ENCODE data around the gene CHI3L1. TPM values are rescaled to one million over a fixed set of nuclear protein-coding genes. Genes with fewer than 3 reads are reported as not detected.

CHI3L1 gene
- total RNA-seq, 4 donors from 2014 or later, result 6.2 to 28.2 (median 21.2) TPM; not detected in 1

DNA sequence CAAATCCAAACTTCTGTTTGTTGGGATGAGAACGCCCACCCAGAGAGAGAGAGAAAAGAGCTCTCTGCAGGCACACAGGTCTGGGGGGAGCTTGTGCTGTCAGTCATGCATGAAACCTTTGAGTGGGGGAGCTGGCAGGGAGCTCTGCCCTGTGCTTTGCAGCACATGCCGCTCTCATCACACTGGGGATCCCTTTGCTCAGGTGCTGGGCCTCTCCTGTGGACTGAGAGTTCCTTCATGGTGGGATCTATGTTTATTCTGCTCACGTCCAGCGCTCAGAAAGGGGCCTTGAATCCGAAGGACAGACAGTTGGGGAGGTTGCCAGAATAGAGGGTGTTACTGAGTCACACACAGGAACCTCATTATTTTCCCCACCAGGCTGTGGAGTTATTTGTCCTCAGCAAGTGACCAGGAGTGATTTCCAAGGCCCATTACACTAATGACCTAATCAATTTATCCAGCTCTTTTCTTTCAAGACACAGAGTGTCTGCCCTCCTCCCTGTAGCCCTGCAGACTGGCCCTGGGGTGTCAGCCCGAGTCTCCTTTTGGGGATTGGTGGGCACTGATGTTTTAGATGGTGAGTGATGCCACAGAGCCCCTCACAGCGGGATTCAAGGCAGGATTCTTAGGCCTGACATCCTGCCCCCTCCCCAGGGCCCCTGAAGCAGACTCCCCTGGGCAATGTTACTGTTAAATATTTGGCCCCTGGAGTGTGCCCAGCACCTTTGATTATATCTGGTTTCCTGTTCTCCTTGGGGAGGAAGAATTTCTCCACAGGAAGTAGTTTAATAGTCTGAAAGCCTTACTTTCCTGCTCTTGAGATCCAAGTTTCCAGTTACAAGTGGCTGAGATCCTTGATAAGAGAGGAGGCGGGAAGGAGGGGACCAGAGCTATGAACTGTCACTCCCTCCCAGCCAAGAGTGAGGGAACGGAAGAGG is 33.2 kb downstream of the CHI3L1 start:
- DNase-seq, result no peak
- no peaks in the 10 kb centered on the region for H3K36me3 ChIP-seq
- TF ChIP-seq, protein P1, sequence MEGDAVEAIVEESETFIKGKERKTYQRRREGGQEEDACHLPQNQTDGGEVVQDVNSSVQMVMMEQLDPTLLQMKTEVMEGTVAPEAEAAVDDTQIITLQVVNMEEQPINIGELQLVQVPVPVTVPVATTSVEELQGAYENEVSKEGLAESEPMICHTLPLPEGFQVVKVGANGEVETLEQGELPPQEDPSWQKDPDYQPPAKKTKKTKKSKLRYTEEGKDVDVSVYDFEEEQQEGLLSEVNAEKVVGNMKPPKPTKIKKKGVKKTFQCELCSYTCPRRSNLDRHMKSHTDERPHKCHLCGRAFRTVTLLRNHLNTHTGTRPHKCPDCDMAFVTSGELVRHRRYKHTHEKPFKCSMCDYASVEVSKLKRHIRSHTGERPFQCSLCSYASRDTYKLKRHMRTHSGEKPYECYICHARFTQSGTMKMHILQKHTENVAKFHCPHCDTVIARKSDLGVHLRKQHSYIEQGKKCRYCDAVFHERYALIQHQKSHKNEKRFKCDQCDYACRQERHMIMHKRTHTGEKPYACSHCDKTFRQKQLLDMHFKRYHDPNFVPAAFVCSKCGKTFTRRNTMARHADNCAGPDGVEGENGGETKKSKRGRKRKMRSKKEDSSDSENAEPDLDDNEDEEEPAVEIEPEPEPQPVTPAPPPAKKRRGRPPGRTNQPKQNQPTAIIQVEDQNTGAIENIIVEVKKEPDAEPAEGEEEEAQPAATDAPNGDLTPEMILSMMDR (IDR thresholded peaks at IDR 0.05), result no peak
- no peak for TF ChIP-seq POLR2A (IDR thresholded peaks at IDR 0.05)
- H3K9me3 ChIP-seq, result no peaks in the 10 kb centered on the region
- H3K4me1 ChIP-seq, result no peaks in the 10 kb centered on the region
- no peak overlapping the region for H3K27ac ChIP-seq
- no peak overlapping the region for H3K4me3 ChIP-seq
- intact Hi-C loops (cut with DNase I; ENCODE audit: low total_unique reads), result no loop called here
- H3K27me3 ChIP-seq, result no peaks in the 10 kb centered on the region

DNA sequence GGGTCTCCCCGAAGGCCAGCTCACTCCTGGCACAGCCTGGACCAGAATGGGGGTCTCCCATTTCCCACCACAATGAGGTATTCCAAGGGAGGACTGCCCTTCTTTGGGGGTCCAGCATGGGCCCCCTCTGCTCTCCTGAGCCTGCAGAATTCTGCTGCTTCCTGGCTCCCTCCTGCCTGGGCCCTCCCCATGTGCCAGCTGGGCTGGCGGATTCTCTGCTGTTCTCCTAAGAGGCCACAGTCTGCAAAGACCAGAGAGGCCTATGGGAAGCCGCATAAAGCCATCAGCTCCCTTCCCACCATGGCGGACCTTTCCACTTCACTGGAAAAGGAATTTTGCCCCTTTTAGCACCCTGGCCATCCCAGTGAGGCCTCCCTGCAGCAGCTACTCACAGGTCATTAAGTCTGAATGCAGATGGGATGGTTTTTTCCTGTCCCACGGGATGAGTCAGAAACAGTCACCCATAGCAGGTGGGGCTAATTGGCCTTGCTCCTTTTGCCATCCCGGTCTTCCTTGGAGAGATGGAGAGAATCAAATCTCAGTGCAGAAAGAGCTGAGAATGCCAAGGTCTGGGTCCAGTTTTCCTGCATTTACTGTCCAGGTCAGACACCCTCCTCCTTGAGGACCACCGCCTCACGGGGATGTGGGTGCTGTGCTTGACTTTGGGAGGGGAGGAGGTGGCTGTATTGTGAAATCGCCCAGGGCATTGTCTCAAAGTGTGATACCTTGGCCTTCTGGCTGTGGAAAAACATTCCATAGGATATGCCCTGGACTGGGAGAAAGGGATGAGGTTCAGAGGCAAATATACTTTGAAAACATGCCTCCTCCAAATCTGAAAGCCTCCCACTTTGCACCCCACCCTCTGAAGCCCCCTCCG is 34.1 kb downstream of the CHI3L1 start:
- H3K9me3 ChIP-seq, result no peaks in the 10 kb centered on the region
- intact Hi-C loops (cut with DNase I; ENCODE audit: low total_unique reads), result no loop called here
- TF ChIP-seq POLR2A (IDR thresholded peaks at IDR 0.05), result no peak
- TF ChIP-seq, protein P1 (IDR thresholded peaks at IDR 0.05), result no peak
- no peak overlapping the region for H3K4me3 ChIP-seq
- no peaks in the 10 kb centered on the region for H3K4me1 ChIP-seq
- H3K36me3 ChIP-seq, result no peaks in the 10 kb centered on the region
- H3K27me3 ChIP-seq, result no peaks in the 10 kb centered on the region
- DNase-seq, result no peak
- H3K27ac ChIP-seq, result no peak overlapping the region

DNA sequence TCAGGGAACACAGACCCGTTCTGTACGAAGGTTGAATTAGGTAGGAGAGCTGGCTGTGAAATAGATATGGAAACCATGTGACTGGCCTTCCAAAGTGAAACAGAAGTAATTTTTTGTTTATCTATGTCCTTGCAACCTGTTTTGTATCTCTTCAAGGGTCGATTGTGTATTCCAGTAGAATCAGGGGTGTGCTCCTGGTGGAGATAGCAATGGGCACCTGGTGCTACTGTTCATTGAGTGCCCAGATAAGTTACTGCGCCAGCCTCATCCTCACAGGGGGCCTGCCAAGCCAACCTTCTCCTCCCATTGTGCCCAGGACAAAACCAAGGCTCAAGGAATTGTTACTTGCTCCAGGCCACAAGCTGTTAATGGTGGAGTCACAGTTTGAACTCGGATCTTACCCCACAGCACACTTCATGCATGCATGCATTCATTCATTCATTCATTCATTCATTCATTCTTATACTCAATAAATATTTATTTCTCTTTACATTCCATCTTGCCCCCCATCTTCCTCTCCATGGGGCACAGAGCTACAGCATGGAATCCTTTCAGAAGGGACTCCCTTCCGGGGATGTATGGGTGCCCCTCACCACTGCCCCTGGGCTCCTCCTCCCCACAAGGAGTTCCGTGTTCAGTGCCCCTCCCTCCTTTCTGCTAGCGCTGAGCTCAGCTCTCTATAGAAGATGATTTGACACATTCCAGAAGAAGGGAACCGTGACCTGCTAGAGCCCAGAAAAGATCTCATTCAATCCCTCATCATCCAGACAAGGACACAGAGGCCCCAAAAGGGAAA is 34.9 kb downstream of the CHI3L1 start:
- no peaks in the 10 kb centered on the region for H3K36me3 ChIP-seq
- no peaks in the 10 kb centered on the region for H3K27me3 ChIP-seq
- intact Hi-C loops (cut with DNase I; ENCODE audit: low total_unique reads), result no loop called here
- no peak overlapping the region for H3K27ac ChIP-seq
- H3K4me3 ChIP-seq, result no peak overlapping the region
- no peak for TF ChIP-seq POLR2A (IDR thresholded peaks at IDR 0.05)
- TF ChIP-seq, protein P1 (IDR thresholded peaks at IDR 0.05), result no peak
- no peaks in the 10 kb centered on the region for H3K9me3 ChIP-seq
- DNase-seq, result no peak
- no peaks in the 10 kb centered on the region for H3K4me1 ChIP-seq

DNA sequence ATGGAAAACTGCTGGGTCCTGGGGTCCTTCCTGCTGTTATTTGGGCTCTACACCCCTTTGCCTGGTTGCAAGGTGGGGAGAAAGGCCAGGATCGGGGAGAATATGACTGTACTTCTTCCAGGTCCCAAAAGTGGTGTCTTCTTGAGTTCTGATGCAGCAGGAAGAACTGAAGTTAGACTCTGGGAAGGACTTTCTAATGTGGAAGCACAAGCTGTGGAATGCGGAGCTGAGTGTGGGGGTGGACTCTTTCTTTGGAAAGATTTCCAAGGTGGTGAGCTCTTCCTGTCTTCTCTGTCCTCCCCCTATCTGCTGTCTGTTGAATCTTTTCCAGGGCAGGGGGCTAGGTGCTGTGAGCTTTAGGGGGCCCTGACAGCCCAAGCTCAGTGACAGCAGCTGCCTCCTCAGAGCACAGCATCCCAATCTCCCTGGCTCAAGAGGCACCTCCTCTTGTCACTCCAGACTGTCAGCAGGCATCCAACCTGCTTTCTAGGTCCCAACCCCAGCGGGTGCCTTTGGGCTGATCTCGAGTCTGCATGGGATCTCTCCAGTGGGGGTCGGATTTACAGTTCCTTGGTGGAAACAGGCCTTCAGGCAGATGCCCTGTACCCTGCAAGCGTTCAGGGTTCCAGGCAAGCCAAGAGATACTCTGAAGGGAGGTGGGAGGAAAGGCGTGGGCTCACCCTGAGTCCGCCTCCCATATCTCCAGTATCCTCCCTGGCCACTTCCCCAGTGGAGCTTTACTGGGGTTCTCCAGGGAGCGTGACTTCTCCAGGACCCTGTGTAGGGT is 35.8 kb downstream of the CHI3L1 start:
- H3K36me3 ChIP-seq, result no peaks in the 10 kb centered on the region
- intact Hi-C loops (cut with DNase I; ENCODE audit: low total_unique reads), result no loop called here
- no peaks in the 10 kb centered on the region for H3K4me1 ChIP-seq
- no peaks in the 10 kb centered on the region for H3K27me3 ChIP-seq
- no peak for TF ChIP-seq POLR2A (IDR thresholded peaks at IDR 0.05)
- TF ChIP-seq, protein P1 (IDR thresholded peaks at IDR 0.05), result no peak
- DNase-seq, result no peak
- no peak overlapping the region for H3K27ac ChIP-seq
- H3K9me3 ChIP-seq, result no peaks in the 10 kb centered on the region
- no peak overlapping the region for H3K4me3 ChIP-seq
